GM18858 (cell line): ENCODE results near the gene ARHGAP22.

Experiments
- ATAC-seq: cut with Tn5 transposase; IDR thresholded peaks from one replicate; pipeline ENCODE4 v1.9.1; 2021; ENCODE audit not compliant: unreplicated experiment

The ARHGAP22 gene

DNA sequence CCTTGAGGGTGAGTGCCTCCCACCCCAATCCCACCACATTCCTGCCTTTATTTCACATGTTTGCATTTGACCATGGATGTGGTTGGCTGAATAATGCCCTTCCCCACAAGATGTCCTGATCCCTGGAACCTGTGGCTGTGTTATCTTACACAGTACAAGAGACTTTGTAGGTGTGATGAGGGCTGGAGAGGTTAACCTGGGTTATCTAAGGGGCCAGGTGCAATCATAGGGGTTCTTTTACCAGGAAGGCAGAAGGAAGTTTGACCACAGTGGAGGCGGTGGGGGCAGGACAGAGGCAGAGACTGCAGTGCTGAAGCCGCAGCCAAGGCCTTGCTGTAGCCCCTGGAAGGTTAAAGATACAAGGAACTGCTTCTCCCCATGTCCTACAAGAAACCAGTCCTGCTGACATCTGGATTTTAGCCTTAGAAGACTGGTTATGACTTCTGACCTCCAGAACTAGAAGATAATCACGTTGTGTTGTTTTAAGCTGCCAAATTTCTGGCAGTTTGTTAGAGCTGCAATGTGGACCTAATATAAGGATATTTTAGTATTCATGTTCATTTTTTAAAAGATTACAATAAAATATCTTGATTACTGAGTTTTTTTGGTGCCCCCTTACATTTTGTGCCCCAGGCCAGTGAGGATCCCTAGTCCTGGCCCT, 136.6 kb downstream of the ARHGAP22 start:
- ATAC-seq: no peak

DNA sequence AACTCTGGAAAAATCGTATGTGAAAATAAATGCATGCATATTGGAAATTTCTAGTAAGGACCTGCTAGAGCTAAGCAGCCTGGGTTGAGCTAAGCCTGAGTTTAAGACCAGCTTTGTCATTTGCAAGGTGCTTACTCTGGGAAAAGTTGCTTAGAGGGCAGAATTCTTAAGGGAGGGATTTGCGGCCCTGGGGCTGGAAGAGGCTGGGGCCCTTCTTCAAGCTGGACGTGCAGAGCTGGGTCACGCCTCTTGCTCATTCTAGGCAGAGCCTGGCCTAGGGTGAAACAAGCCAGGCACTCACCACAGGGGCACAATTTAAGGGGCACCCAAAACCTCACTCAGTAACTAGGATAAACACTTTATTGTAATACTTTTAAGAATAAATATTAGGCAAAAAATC, 137.2 kb downstream of the ARHGAP22 start:
- ATAC-seq: no peak

DNA sequence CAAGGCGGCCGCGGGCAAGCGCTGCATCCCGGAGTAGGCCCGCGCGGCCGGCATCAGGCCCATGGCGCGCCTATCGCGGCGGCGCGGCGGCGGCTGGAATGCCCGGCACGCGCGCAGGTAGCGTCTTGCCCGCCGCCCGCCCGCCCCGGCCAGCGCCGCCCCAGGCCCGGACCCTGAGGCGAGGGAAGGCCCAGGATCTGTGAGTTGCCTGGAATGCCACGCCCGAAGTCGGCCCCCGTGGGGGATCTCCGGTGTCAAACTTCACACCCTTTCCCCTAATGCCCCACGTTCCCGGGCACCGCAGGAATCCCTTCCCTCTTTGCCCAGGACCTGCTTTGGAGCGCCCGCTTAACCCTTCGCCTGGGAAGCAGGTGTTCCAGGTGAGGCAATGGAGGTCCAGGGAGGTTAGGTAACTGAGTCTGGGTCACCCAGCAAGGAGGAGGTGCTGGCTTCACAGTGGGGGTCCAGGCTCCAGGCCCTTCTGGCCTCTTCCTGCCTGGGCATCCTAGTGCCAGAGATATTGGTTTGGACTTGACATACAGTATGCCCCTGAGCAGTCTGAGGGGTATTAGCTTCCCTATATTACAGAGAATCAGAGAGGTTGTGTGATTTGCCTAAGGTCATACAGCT, 138.1 kb downstream of the ARHGAP22 start:
- ATAC-seq: no peak

DNA sequence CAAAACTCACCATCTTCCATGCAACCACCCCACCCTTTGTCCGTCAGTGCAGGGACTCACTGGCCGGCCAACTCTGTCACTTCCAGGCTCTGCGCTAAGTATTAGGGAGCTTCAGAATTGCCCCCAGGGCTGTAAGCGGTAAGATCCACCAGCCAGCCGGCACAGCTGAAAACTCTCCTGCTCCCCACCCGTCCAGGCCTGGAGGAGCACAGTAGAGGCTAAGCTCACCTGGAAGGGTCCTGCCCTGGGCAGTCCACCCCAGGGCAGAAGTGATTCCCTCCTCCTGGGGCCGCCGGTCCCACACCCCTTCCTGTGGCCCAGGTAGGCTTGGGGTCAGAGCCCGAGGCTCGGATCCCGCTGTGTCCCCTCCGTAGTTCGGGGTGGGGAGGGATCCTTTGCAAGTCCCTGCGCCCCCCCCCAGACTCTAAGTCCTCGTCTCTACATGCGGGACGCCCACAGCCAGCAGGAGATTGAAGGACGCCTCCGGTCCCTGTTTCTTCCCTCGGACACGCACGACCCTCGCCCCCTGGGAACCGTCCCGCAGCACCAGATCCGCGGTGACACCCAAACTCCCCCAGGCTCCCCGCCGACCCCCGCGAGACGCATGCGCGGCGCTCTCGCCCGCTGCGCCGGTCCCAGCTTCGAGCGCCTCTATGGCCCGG, 138.9 kb downstream of the ARHGAP22 start:
- no peak for ATAC-seq

DNA sequence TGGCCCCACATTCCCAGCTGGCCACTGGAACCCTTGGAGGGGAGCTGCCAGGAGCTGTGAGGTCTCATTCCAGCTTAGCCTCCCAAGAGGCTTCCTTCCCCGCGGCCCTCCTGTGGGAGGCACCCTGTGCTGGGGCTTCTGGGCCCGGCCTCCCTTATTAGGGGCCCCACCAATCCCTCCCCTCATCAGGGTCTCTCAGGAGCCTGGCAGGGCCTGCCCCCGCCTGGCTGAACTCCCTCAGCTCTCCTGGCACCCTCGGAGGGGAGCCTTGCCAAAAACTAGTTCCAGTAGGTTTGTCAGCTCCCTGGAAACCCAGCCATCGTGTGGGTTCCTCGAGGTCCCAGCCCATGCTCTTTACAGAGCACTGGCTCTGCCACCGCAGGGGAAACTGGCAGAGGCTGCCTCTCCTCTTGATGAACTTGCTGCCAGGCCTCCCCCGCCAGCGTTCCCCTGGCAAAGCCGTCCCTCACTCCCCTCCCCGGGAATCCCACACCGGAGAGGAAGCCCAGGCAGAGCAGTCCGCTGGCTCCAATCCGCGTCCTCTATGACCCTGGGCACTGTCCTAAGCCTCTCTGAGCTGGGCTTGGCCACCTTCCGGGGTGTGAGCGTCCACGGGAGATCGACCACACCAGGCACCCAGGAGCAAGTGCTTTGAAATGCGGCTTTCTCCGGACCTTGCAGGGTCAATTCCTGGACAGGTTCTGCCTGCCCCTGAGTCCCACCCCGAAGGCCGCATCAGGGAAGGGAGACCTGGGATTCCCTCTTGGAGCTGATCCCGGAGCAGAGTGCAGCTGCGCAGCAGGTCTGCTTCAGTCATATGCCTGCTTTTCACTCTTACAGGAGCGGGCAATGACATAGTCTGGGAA, 139.8 kb downstream of the ARHGAP22 start:
- no peak for ATAC-seq

DNA sequence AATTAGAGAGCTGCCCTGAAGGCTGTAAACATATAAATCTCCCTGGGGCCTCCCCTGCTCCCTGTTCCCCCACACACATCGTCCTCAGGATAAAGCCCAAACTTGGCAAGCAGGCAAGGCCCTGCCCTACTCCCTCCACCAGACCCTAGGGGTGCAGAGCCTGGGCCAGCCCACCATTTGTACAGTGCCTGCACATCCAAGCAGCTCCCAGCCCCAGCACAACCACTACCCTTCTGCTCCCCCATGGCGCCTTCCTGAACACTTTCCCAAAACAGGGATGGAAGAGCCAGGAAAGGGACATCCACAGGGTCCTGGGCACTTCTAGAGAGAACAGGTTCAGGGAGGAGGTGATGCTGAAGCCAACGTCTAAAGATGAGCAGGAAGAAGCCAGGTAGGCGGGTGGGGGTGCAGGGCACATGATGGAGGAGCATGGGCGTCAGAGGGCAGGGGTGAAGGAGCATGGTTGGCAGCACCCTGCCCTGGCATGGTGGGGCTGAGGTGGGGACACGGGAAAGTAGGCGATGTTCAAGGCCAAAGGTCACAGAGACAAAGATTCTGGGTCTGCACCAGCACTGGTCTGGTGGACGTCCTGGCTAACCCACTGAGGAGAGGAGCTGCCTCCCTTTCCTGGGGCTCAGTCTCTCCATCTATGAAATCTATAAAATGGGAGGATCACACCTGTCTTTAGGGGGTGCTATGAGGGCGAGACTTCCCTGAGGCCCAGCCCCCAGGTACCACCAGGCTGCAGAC, 140.6 kb downstream of the ARHGAP22 start:
- no peak for ATAC-seq

DNA sequence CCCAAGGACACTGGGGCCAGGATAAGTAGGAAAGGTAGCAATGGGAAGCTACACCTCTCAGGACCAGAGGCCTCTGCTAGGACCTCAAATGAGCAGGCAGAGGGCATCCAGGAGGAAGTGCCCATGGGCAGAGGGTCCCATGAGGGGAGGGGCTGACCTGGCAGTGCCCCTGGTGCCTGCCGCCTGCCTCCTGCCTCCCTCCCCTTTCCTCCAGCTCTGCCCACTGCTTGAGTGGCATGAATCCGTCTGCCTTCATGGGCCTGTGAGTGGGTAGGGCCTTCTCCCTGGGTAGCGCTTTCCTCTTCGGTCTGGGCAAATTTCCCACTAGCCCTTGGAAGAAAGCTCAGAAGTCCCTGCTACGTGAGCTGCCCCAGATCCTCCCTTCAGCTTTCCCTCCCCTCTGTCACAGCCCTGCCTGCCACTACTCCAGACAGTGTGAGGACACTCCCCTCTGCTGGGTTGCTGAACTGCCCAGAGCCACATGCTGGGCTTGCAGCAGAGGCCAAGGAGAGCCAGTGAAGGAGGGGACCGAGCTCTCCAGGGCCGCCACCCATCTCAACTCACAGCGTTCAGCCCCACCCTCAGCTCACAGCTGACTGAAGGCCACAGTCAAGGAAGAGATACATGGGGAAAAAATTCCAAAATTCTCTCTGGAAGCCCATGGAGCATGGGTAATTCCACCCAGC, 141.4 kb downstream of the ARHGAP22 start:
- no peak for ATAC-seq

DNA sequence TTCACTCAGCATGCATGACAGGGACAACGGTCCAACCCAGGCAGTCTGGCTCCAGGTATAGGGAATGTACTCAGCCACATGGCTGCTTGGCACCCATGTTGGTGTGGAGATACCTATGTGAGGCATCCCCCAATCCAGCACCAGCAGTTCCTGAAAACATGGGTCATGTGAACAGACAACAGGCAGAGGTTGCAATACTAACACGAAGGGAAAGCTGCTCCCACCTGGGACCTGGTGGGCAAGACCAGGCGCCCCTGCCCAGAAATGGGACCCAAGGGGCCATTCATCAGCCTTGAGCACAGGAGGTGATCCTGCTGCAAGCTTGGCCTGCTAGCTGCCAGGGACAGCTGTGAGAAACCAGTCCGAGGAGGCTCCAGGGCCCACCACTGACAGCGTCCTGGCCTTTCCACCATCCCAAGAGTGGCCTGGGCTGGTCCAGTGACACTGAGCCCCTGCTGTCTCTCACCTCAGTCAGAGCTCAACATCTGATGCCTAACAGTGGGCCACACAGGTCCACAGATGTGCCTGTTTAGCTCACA, 142.3 kb downstream of the ARHGAP22 start:
- ATAC-seq: no peak

DNA sequence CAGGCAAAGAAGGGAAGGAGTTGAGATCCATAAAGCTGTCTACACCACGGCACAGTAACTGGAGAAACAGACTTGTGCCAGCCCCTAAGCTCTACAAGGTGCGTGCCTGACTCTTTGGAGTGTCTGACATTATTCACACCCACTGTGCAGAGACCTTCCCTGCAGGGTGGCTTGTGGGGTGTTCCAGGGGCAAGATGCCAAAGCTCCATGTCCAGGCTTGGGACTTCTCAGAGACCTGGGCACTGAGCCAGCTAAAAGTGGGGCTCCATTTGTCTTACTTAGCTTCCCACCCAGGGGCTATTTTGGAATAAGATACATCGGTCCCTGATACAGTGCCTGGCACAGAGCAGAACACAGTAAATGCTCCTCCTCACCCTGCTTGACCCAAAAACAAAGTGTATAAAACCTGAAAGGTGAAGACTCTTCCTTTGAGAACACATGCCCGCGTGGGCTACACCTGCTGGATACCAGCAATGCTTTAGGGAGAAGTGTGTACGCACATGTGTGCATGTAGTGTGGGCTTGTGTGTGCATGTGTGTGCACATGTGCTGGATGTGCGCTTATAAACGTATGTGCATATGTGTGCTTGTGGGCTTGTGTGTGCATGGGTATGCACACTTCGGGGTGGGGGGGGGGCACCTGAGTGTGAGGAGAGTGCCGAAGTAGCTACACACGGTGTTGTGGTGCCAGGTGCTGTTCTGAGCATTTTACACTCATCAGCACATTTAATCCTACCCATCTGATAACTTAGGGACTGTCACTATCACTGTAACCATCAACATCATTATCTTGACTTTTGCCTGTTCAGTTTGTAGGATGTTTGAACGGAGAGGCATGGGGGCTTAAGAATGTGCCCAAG, 143.0 kb downstream of the ARHGAP22 start:
- ATAC-seq: no peak

GRCh38 chr10:48460182-48460581, 144.7 kb downstream of the ARHGAP22 start:
- ATAC-seq: no peak

- ATAC-seq: no peak
Observed at GRCh38 chr10:48459270-48460150, 145.4 kb downstream of the ARHGAP22 start.

- no peak for ATAC-seq
Observed at GRCh38 chr10:48458662-48459048, 146.2 kb downstream of the ARHGAP22 start.

DNA sequence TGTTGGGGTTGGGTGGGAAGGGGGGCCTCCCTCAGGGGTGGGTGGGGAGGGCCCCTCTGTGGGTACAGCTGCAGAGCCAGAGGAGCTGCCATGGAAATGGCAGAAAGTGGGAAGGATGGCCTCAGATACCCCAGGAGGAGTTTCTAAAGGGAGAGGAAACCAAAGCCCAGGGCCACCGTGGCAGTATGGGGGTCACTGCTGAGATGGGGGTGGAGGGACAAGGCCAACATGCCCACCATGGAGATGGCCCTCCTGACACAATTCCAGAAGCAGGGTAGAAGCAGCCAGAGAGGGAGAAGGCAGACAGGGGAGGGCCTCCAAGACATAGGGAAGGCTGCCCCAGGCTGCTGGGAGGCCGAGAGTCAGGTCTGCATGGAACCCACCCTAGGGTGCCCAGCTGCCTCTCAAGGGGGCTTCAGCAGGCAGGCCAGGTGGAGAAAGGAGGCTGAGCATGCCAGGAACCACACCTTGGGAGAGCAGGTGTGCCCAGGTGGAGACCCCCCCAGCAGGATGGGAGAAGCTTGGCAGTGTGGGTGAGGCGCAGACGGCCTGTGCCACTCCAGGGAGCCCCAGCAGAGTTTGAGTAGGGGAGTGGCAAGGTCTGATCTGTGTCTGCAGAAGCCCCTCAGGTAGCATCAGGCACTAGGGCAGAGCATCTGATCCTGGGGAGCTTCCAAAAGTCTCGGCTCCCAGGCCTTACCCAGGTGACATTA, 146.8 kb downstream of the ARHGAP22 start:
- ATAC-seq: no peak

DNA sequence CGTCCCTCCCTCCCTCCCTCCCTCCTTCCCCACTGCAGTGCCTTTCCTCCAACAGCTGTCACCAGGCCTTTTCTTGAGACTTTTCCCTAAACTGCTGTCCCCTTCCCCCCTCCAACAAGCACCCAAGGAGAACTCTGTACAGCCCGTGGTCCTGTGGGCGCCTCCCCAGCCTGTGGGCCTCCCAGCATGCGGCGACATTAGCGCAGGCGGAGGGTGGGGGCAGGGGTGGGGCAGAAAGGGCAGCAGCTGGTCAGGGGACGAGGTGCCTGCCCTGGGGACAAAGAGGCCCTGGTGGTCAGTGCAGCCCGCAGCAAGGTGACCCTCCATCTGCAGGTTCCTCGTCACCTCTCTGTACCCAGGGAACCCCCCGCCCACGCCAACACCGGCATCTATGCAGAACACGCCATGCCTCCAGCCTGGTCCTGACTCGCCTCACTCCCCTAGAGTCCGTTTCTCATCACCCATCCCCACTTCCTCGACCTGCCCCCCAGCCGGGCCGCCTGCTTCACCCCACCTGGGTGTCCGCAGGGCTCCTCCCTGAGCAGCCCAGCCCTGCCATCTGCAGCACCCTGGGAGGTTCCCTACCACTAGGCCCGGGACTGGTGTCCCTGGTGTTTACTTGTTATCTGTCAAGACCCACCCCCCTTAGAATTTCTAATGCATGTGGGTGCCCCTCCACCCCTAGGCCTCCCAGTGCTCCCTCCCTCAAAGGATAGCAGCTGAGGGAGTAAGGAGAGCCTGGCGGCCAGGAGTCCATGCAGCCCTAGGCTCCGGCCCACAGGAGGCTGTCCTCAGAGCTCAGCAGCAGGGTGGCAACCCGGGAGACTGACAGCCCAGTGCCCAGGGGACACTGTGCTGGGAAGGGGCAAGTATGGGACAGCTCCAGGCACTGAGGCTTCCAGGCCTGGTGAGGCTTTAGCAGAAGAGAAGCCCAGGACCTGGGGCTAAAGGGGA, 147.8 kb downstream of the ARHGAP22 start:
- no peak for ATAC-seq

DNA sequence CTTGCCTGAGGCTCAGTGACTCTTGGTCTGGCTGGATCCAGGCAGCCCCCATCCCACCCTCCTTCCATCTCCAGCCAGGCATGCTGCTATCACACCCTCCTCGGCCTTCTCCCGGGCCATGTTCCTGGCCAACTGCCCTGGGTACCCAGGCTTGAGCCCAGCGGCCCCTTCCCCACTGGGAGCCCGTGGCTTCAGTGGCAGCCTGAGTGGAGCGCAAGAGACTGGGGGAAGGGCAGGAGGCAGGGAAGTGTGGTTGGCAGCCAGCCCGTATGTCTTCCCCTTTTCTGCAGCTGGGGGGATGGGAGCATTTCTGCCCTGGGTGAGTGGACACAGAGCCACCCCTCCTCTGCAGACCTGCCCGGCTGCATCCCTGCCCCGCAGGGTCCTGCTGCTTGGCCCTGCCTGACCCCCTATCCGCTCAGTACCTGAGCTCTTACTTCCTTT, 148.5 kb downstream of the ARHGAP22 start:
- ATAC-seq: no peak
